ENCODE results near the gene ZSWIM8.

Gene ZSWIM8

DNA sequence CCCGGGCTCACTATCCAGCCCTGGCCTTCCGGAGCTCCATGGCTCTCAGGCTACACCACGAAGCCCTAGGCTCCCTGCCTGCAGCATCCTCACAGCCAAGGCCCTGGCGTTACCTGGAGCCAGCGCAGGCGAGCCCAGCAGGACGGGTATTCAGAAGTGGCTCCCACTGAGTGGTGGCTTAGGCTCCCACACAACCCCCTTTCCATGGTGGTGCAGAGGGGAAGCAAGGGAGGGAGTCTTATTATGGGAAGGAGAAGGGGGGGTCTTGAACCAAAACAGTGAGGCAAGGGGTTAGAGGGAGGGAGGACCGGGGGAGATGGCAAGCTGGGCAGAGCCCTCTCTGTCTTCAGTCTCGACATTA is 55.6 kb downstream of the ZSWIM8 start:
- H3K4me3 ChIP-seq (ENCODE audit: control insufficient read depth, low read depth, low read length), result no peak overlapping the region
- DNase-seq (ENCODE audit: low read depth), result no peak
- TF ChIP-seq, protein P1, sequence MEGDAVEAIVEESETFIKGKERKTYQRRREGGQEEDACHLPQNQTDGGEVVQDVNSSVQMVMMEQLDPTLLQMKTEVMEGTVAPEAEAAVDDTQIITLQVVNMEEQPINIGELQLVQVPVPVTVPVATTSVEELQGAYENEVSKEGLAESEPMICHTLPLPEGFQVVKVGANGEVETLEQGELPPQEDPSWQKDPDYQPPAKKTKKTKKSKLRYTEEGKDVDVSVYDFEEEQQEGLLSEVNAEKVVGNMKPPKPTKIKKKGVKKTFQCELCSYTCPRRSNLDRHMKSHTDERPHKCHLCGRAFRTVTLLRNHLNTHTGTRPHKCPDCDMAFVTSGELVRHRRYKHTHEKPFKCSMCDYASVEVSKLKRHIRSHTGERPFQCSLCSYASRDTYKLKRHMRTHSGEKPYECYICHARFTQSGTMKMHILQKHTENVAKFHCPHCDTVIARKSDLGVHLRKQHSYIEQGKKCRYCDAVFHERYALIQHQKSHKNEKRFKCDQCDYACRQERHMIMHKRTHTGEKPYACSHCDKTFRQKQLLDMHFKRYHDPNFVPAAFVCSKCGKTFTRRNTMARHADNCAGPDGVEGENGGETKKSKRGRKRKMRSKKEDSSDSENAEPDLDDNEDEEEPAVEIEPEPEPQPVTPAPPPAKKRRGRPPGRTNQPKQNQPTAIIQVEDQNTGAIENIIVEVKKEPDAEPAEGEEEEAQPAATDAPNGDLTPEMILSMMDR (conservative IDR thresholded peaks at IDR 0.05; ENCODE audit: control insufficient read depth, insufficient read depth, low read depth, low read length), result no peak

DNA sequence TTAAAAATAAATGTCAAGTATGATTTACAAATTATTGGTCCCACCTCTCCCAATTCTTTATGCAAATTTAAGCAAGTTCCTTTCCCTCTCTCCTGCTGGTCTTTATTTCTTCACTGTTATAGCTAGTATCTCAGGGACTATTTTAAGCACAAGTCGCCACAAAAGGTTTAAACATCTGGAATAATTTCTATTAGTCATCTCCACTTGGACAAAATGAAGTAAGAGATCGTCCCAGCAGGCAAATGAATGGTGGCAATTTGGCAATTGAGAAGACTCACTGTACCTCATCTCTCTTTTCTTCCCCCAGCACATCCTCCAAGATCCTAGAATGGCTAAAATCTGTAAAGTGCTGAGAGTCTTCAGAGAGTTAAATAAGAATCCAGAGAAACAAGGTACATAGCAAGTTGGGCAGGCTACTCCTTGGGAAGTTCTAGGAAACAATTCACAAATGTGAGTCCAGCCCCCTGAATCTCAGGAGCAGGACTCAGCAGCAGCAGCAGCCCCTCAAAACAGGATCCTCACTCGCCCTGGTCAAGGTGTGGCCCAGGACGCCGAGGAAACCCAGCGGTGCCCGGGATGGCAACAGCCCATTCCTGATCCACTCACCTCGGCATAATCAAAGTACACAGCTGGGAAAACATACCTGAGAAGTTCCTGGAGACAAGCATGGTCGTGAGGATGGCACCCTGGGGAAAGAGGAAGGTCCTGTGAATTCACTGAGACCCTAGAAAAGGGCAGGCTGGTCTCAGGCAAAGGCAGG is 56.3 kb downstream of the ZSWIM8 start:
- DNase-seq (ENCODE audit: low read depth), result peak; percentile 79
- TF ChIP-seq, protein P1 (conservative IDR thresholded peaks at IDR 0.05; ENCODE audit: control insufficient read depth, insufficient read depth, low read depth, low read length), result no peak
- H3K4me3 ChIP-seq (ENCODE audit: control insufficient read depth, low read depth, low read length), result no peak overlapping the region

DNA sequence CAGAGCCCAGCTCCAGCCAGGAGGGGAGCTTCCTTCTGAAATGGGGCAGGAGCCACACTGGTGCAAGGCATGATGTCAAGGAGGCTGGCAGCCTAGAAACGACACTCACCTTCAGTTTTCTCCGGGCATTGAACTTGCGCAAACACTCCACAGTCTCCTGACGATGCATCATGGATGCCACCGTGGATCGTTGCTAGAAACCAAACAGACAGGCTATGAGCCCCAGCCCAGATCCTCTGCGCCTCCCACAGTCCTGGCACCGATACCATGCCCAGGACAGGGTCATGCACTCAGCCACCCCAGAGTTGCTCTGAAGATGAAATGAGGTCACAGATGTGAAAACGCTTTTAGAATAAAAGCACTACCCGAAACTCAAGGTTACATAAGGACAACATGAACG is 56.9 kb downstream of the ZSWIM8 start:
- TF ChIP-seq, protein P1 (conservative IDR thresholded peaks at IDR 0.05; ENCODE audit: control insufficient read depth, insufficient read depth, low read depth, low read length), result no peak
- no peak overlapping the region for H3K4me3 ChIP-seq (ENCODE audit: control insufficient read depth, low read depth, low read length)
- DNase-seq (ENCODE audit: low read depth), result no peak

DNA sequence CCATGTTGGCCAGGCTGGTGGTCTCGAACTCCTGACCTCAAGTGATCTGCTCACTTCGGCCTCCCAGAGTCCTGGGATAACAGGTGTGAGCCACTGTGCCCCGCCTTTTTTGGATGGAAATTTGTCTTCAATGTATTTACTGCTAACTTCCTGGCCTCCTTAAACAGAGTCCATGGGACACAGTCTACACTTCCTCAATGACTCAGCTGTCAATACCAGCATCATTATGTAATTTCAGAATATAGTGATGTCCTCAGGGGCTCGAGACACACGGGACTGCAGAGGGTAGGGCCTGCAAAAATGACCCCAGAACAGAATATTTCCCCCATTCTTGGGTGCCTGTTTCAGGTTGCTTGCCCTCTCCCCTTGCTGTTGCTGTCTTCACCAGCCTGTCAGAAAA is 57.9 kb downstream of the ZSWIM8 start:
- DNase-seq (ENCODE audit: low read depth), result peak; percentile 17
- TF ChIP-seq, protein P1 (conservative IDR thresholded peaks at IDR 0.05; ENCODE audit: control insufficient read depth, insufficient read depth, low read depth, low read length), result no peak
- no peak overlapping the region for H3K4me3 ChIP-seq (ENCODE audit: control insufficient read depth, low read depth, low read length)

DNA sequence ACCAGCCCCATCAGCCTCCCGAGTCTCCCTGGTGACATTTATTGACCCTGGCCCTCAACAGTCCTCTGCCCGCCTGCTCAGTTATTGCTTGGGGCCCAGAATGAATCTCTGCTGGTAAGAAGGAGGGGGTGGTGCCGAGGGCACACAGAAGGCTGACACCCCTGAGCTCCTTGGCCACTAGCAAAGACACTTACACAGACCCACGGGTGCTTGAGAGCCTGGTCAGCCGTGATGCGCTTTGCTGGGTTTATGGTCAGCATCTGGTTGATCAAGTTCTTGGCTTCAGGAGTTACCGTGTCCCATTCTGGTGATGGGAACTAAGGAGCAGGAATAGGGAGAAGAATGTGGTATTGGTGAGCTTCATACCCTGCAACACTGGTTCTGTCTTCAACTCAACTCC is 61.6 kb downstream of the ZSWIM8 start:
- no peak overlapping the region for H3K4me3 ChIP-seq (ENCODE audit: control insufficient read depth, low read depth, low read length)
- no peak for DNase-seq (ENCODE audit: low read depth)
- TF ChIP-seq, protein P1 (conservative IDR thresholded peaks at IDR 0.05; ENCODE audit: control insufficient read depth, insufficient read depth, low read depth, low read length), result no peak

DNA sequence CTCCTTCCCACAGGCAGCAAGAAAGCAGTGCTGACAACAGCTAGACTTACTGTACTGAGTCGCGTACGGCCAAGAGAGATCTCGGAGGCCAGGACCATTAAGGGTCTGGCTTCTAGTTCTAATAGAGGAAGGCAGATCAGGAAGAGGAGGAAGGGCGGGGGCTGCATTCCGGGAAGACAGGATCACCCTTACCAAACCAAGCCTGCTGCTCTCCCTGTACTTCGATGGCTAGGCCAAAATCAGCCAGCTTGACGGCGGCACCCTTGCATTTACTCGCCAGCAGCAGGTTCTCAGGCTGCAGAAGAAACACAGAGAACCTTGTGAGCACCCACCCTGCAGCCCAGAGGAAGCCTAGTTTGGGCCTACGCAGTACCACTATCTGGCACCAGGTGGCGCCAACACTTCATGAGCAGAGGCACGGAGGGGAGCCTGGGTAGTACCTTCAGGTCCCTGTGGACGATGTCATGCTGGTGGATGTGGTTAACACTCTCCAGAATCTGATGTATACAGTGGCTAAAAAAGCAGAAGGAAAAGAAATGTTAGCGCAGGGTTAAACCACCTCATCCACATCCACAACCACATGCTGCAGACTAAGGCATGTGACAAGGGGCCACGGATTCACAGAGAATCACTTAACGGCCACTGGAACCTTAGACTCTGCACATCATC is 63.5 kb downstream of the ZSWIM8 start:
- peak; percentile 84 for DNase-seq (ENCODE audit: low read depth)
- no peak overlapping the region for H3K4me3 ChIP-seq (ENCODE audit: control insufficient read depth, low read depth, low read length)
- TF ChIP-seq, protein P1 (conservative IDR thresholded peaks at IDR 0.05; ENCODE audit: control insufficient read depth, insufficient read depth, low read depth, low read length), result peak; percentile 99

Measured in fibroblast of mammary gland (primary cell).